Hepatocyte (in vitro differentiated cells): ENCODE measurements around the gene CACNA1B. TPM values are rescaled to one million over a fixed set of nuclear protein-coding genes. Genes with fewer than 3 reads are reported as not detected.

Experiments used
- DNase-seq: peaks from one replicate; pipeline ENCODE4 v3.0.0-alpha.2; 2016; ENCODE audit warnings: low spot score
- H2AFZ ChIP-seq: fragments of 200-600 bp; sonication (generic); 2 replicates; pipeline ENCODE4 v1.6.0; 2016; ENCODE audit warnings: antibody characterized with exemption, mild to moderate bottlenecking
- H3K27ac ChIP-seq: fragments of 200-600 bp; sonication (generic); 2 replicates; pipeline ENCODE4 v1.5.1; 2016; ENCODE audit warnings: mild to moderate bottlenecking
- H3K27me3 ChIP-seq: fragments of 200-600 bp; sonication (generic); 2 replicates; pipeline ENCODE4 v1.6.1; 2016
- H3K36me3 ChIP-seq: fragments of 200-600 bp; sonication (generic); replicated peaks from 2 replicates; pipeline ENCODE4 v1.5.1; 2016; ENCODE audit warnings: low read depth; ENCODE audit not compliant: insufficient read depth
- H3K4me1 ChIP-seq: fragments of 200-600 bp; sonication (generic); 2 replicates; pipeline ENCODE4 v1.5.1; 2016; ENCODE audit warnings: mild to moderate bottlenecking, moderate library complexity; ENCODE audit not compliant: insufficient read depth
- H3K4me2 ChIP-seq: fragments of 200-600 bp; sonication (generic); 2 replicates; pipeline ENCODE4 v1.6.0; 2016
- H3K4me3 ChIP-seq: fragments of 200-600 bp; sonication (generic); 2 replicates; pipeline ENCODE4 v1.5.1; 2016; ENCODE audit warnings: mild to moderate bottlenecking
- H3K79me2 ChIP-seq: fragments of 200-600 bp; sonication (generic); 2 replicates; pipeline ENCODE4 v1.6.0; 2017; ENCODE audit warnings: mild to moderate bottlenecking
- H3K9me2 ChIP-seq: fragments of 200-600 bp; sonication (generic); replicated peaks from 2 replicates; pipeline ENCODE4 v1.6.0; 2017; ENCODE audit warnings: mild to moderate bottlenecking; ENCODE audit not compliant: insufficient read depth
- H3K9me3 ChIP-seq: fragments of 200-600 bp; sonication (generic); 2 replicates; pipeline ENCODE4 v1.5.1; 2016; ENCODE audit warnings: low read depth, mild to moderate bottlenecking
- H4K20me1 ChIP-seq: fragments of 200-600 bp; sonication (generic); 2 replicates; pipeline ENCODE4 v1.6.0; 2016; ENCODE audit warnings: mild to moderate bottlenecking; ENCODE audit not compliant: insufficient read depth, poor library complexity, severe bottlenecking
- CTCF ChIP-seq: fragments of 200-600 bp; sonication (generic); IDR thresholded peaks from 2 replicates; pipeline ENCODE4 v1.5.1; 2016; ENCODE audit warnings: antibody characterized with exemption, mild to moderate bottlenecking; ENCODE audit not compliant: poor library complexity
- EZH2 ChIP-seq: fragments of 200-600 bp; sonication (generic); IDR thresholded peaks from 2 replicates; pipeline ENCODE4 v1.6.1; 2016; ENCODE audit warnings: antibody characterized with exemption, mild to moderate bottlenecking, borderline replicate concordance
- EZH2phosphoT487 ChIP-seq: fragments of 200-600 bp; sonication (generic); IDR thresholded peaks from one replicate; pipeline ENCODE4 v1.6.1; 2018; ENCODE audit warnings: antibody characterized with exemption, mild to moderate bottlenecking, low read depth, moderate library complexity; ENCODE audit not compliant: unreplicated experiment, severe bottlenecking
- WGBS: methylation state at CpG from one replicate; pipeline ENCODE4 v1.1.6; 2016; ENCODE audit warnings: low lambda C conversion rate; ENCODE audit errors: missing lambda C conversion rate; 5-methylcytosine and 5-hydroxymethylcytosine counted together
- polyA plus RNA-seq: library from polyadenylated mRNA; unstranded; fragments of >200 nt; fragmentation: Nextera tagmentation; extraction: Ambion mirVana; gene quantifications from 2 replicates; pipeline ENCODE4 v1.2.1, GENCODE V29; 2016
- total RNA-seq: library from RNA; depleted of rRNA; stranded (reverse); fragments of >200 nt; gene quantifications from 2 replicates; pipeline ENCODE4 v1.2.3, GENCODE V29; 2014

Gene CACNA1B
- total and polyA plus RNA-seq, 2 experiments from 2014 or later: 0.30 to 0.39 TPM

- Histone ChIP-seq H3K4me3 (no peak overlapping the region), H3K79me2 (no peaks in the 10 kb centered on the region), H3K4me2 (no peak overlapping the region), H4K20me1 (no peaks in the 10 kb centered on the region), H3K4me1 (no peaks in the 10 kb centered on the region), H3K9me3 (no peaks in the 10 kb centered on the region), H2AFZ (no peak overlapping the region), H3K27ac (no peak overlapping the region), H3K36me3 (no peaks in the 10 kb centered on the region), H3K27me3 (no peaks in the 10 kb centered on the region), H3K9me2 (no peaks in the 10 kb centered on the region)
- 89% methylated on average over 12 of the region's 12 CpGs for WGBS
- DNase-seq: no peak
- TF ChIP-seq EZH2phosphoT487 (no peak), EZH2 (no peak), CTCF (no peak)
Measured at GRCh38 chr9:137951597-137952490, 74.3 kb downstream of the CACNA1B start.

- no peaks in the 10 kb centered on the region for H3K9me3 ChIP-seq
- no peak overlapping the region for H2AFZ ChIP-seq
- no peak for DNase-seq
- H3K9me2 ChIP-seq: no peaks in the 10 kb centered on the region
- H3K36me3 ChIP-seq: no peaks in the 10 kb centered on the region
- no peaks in the 10 kb centered on the region for H3K4me1 ChIP-seq
- H3K4me2 ChIP-seq: no peak overlapping the region
- no peaks in the 10 kb centered on the region for H3K79me2 ChIP-seq
- H4K20me1 ChIP-seq: no peaks in the 10 kb centered on the region
- no peak overlapping the region for H3K4me3 ChIP-seq
- no peak overlapping the region for H3K27ac ChIP-seq
- TF ChIP-seq CTCF (no peak), EZH2 (no peak), EZH2phosphoT487 (no peak)
- H3K27me3 ChIP-seq: no peaks in the 10 kb centered on the region
- 90% methylated on average over 11 of the region's 12 CpGs for WGBS
Measured at GRCh38 chr9:137952976-137953666, 75.5 kb downstream of the CACNA1B start.

- WGBS: 90% methylated on average over 9 of the region's 10 CpGs
- no peaks in the 10 kb centered on the region for H4K20me1 ChIP-seq
Measured at GRCh38 chr9:137953683-137954438, 76.3 kb downstream of the CACNA1B start.

More at GRCh38 chr9:137953683-137954438, 76.3 kb downstream of the CACNA1B start:
- no peaks in the 10 kb centered on the region for H3K9me3 ChIP-seq
- H3K79me2 ChIP-seq: no peaks in the 10 kb centered on the region
- H3K4me1 ChIP-seq: no peaks in the 10 kb centered on the region
- H2AFZ ChIP-seq: no peak overlapping the region
- no peaks in the 10 kb centered on the region for H3K9me2 ChIP-seq
- H3K27me3 ChIP-seq: no peaks in the 10 kb centered on the region
- no peak for DNase-seq
- H3K36me3 ChIP-seq: no peaks in the 10 kb centered on the region
- TF ChIP-seq EZH2 (no peak), EZH2phosphoT487 (no peak), CTCF (no peak)
- H3K27ac ChIP-seq: no peak overlapping the region
- no peak overlapping the region for H3K4me2 ChIP-seq
- H3K4me3 ChIP-seq: no peak overlapping the region
